GM18498 (cell line): Measurements from ENCODE around the gene GPC2.
"Not testable (repeated sequence)": the region's sequence is repeated elsewhere in the genome, so short reads cannot be mapped to it uniquely, and the experiment has no call there.

Experiments used
- ATAC-seq: cut with Tn5 transposase; IDR thresholded peaks from one replicate; pipeline ENCODE4 v1.9.1; 2021; ENCODE audit warnings: mild to moderate bottlenecking, moderate library complexity; ENCODE audit not compliant: unreplicated experiment

The GPC2 gene

GRCh38 chr7:100208911-100209408, 31.8 kb upstream of the GPC2 start:
- peak; percentile 70 for ATAC-seq

GRCh38 chr7:100204454-100204853, 27.3 kb upstream of the GPC2 start:
- ATAC-seq = no peak

GRCh38 chr7:100200693-100201092, 23.5 kb upstream of the GPC2 start:
- no peak for ATAC-seq

GRCh38 chr7:100198266-100198665, 21.1 kb upstream of the GPC2 start:
- ATAC-seq = no peak

- not testable (repeated sequence) for ATAC-seq
Observed at GRCh38 chr7:100195901-100196322, 18.7 kb upstream of the GPC2 start.

GRCh38 chr7:100195222-100195621, 18.0 kb upstream of the GPC2 start:
- no peak for ATAC-seq

GRCh38 chr7:100192969-100193368, 15.8 kb upstream of the GPC2 start:
- no peak for ATAC-seq

- not testable (repeated sequence) for ATAC-seq
Observed at GRCh38 chr7:100192281-100192862, 15.2 kb upstream of the GPC2 start.

- ATAC-seq = no peak
Observed at GRCh38 chr7:100191775-100192174, 14.6 kb upstream of the GPC2 start.

- peak; percentile 53 for ATAC-seq
Observed at GRCh38 chr7:100190048-100190711, 13.0 kb upstream of the GPC2 start.

- no peak for ATAC-seq
Observed at GRCh38 chr7:100189061-100189460, 11.9 kb upstream of the GPC2 start.

GRCh38 chr7:100185726-100186125, 8.5 kb upstream of the GPC2 start:
- ATAC-seq = no peak

GRCh38 chr7:100183090-100183489, 5.9 kb upstream of the GPC2 start:
- not testable (repeated sequence) for ATAC-seq

GRCh38 chr7:100182616-100183015, 5.4 kb upstream of the GPC2 start:
- ATAC-seq = not testable (repeated sequence)

- not testable (repeated sequence) for ATAC-seq
Observed at GRCh38 chr7:100180084-100180483, 2.9 kb upstream of the GPC2 start.

GRCh38 chr7:100176096-100177044, 811 bp downstream of the GPC2 start:
- no peak for ATAC-seq

- ATAC-seq = no peak
Observed at GRCh38 chr7:100175296-100175935, 1.8 kb downstream of the GPC2 start.

GRCh38 chr7:100174582-100174981, 2.6 kb downstream of the GPC2 start:
- no peak for ATAC-seq

GRCh38 chr7:100173806-100174495, 3.2 kb downstream of the GPC2 start:
- ATAC-seq = no peak

- ATAC-seq = no peak
Observed at GRCh38 chr7:100171840-100172239, 5.3 kb downstream of the GPC2 start.
